ENCODE results near the gene STX16. TPM values are rescaled to one million over a fixed set of nuclear protein-coding genes. Genes with fewer than 3 reads are reported as not detected.

STX16 gene
- polyA plus RNA-seq, 1 experiment = 39.7 TPM

GRCh38 chr20:58706975-58707681 is 56.0 kb downstream of the STX16 start:
- Histone ChIP-seq H3K27me3 (ENCODE audit: control insufficient read depth, insufficient read depth, low read length) (no peaks in the 10 kb centered on the region), H3K36me3 (ENCODE audit: control insufficient read depth, insufficient read depth, low read length) (peaks cover 1% of the 10 kb centered on the region; the same call in 1 of the 2 replicates), H3K4me3 (ENCODE audit: low read depth, low read length) (no peak overlapping the region)
- ChIA-PET CTCF (no interaction called here), POLR2A (interaction anchor here (0.7 kb wide), 1 partner anchor 1346 kb away, joined by 3 read pairs; no protein-coding TSS in a partner anchor)
- DNase-seq (ENCODE audit: low read depth) = no peak
- no peak for TF ChIP-seq CTCF (IDR thresholded peaks at IDR 0.05; ENCODE audit: insufficient read depth, low read depth, low read length)

GRCh38 chr20:58707770-58708169 is 56.7 kb downstream of the STX16 start:
- Histone ChIP-seq H3K4me3 (ENCODE audit: low read depth, low read length) (no peak overlapping the region), H3K27me3 (ENCODE audit: control insufficient read depth, insufficient read depth, low read length) (no peaks in the 10 kb centered on the region), H3K36me3 (ENCODE audit: control insufficient read depth, insufficient read depth, low read length) (peaks cover 1% of the 10 kb centered on the region; the same call in 1 of the 2 replicates)
- DNase-seq (ENCODE audit: low read depth) = no peak
- POLR2A ChIA-PET = interaction anchor here (0.7 kb wide), 1 partner anchor 1347 kb away, joined by 3 read pairs; no protein-coding TSS in a partner anchor
- TF ChIP-seq CTCF (IDR thresholded peaks at IDR 0.05; ENCODE audit: insufficient read depth, low read depth, low read length) = no peak
- CTCF ChIA-PET = no interaction called here

GRCh38 chr20:58708246-58708931 is 57.3 kb downstream of the STX16 start:
- H3K27me3 ChIP-seq (ENCODE audit: control insufficient read depth, insufficient read depth, low read length) = no peaks in the 10 kb centered on the region
- no peak overlapping the region for H3K4me3 ChIP-seq (ENCODE audit: low read depth, low read length)
- no peak for TF ChIP-seq CTCF (IDR thresholded peaks at IDR 0.05; ENCODE audit: insufficient read depth, low read depth, low read length)
- DNase-seq (ENCODE audit: low read depth) = no peak
- CTCF ChIA-PET = no interaction called here
- H3K36me3 ChIP-seq (ENCODE audit: control insufficient read depth, insufficient read depth, low read length) = peaks cover under 1% of the 10 kb centered on the region; the same call in 1 of the 2 replicates
- POLR2A ChIA-PET = interaction anchor here (0.7 kb wide), 1 partner anchor 1348 kb away, joined by 3 read pairs; no protein-coding TSS in a partner anchor

GRCh38 chr20:58709013-58709702 is 58.1 kb downstream of the STX16 start:
- TF ChIP-seq CTCF (IDR thresholded peaks at IDR 0.05; ENCODE audit: insufficient read depth, low read depth, low read length) = no peak
- Histone ChIP-seq H3K27me3 (ENCODE audit: control insufficient read depth, insufficient read depth, low read length) (no peaks in the 10 kb centered on the region), H3K4me3 (ENCODE audit: low read depth, low read length) (no peak overlapping the region), H3K36me3 (ENCODE audit: control insufficient read depth, insufficient read depth, low read length) (no peaks in the 10 kb centered on the region)
- ChIA-PET POLR2A (no interaction called here), CTCF (no interaction called here)
- no peak for DNase-seq (ENCODE audit: low read depth)

GRCh38 chr20:58709703-58710039 is 58.6 kb downstream of the STX16 start:
- Histone ChIP-seq H3K4me3 (ENCODE audit: low read depth, low read length) (no peak overlapping the region), H3K36me3 (ENCODE audit: control insufficient read depth, insufficient read depth, low read length) (no peaks in the 10 kb centered on the region), H3K27me3 (ENCODE audit: control insufficient read depth, insufficient read depth, low read length) (no peaks in the 10 kb centered on the region)
- ChIA-PET POLR2A (no interaction called here), CTCF (no interaction called here)
- no peak for TF ChIP-seq CTCF (IDR thresholded peaks at IDR 0.05; ENCODE audit: insufficient read depth, low read depth, low read length)
- DNase-seq (ENCODE audit: low read depth) = no peak

Data from BJ (cell line).